GM19043 (cell line): ENCODE measurements around the gene PHF23.

ENCODE experiments used
- ATAC-seq: cut with Tn5 transposase; IDR thresholded peaks from one replicate; pipeline ENCODE4 v1.9.1; 2021; ENCODE audit warnings: low read depth; ENCODE audit not compliant: unreplicated experiment

PHF23 gene

DNA sequence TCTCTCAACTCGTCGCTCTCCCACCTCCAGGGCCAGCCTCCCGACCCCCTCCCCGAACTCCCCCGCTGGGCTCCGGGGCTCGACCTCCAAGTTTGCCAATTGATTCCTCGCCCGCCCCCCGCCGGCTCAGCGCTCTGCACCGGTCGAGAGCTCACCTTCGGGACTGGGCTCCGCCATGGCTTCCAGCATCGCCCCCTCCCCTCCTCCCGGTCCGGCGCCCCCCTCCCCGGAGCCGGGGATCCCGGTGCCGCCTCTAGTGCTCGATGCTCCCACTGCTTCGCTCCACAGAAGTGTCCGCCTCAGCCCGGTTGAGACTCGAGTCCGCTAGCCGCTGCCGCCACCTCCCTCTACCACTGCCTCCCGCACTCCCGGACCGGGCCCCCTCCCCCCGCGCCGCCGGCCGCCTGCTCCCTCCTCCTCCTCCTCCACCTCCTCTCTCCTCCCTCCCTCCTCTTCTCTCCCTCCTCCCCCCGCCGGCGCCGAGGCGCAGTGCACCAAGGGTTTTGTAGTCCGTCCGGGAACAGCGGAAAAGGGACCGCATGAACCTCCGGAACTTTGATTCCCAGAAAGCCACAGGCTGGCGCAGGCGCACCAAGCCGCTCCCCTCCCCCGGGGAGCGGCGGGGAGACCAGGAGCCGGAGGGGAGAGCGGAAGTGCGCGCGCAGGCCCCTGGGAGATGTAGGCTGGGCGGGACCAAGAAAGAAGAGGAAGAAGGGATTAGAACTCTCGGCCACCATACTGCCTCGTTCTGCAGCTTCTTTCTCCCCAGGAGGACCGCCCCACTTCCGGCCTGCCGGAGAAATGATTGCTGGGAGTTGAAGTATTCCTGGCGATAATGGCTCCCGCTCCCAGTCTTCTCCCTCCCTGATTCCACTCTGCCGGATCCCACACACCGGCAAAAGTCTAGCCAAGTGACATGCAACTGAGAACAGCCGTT is at the start of gene PHF23:
Gene PHF23, minus strand, starts transcription at position 367 of the 937 bp plus-strand sequence. Its CDS starts 178 bp downstream, at position 189.
- ATAC-seq, result peak; percentile 43

DNA sequence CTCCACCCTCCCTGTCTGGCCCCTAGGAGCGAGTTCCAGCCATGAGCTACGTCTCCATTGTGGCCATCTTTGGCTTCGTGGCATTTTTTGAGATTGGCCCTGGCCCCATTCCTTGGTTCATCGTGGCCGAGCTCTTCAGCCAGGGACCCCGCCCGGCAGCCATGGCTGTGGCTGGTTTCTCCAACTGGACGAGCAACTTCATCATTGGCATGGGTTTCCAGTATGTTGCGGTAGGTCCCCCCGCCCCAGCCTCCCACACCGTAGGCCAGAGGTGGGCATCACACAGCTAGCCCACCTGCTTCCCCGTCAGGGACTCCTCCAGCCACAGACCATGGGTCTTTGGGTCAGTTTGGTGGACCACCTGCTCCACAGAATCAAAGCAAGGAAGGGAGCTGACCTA is 46.4 kb upstream of the PHF23 start:
- ATAC-seq, result no peak

DNA sequence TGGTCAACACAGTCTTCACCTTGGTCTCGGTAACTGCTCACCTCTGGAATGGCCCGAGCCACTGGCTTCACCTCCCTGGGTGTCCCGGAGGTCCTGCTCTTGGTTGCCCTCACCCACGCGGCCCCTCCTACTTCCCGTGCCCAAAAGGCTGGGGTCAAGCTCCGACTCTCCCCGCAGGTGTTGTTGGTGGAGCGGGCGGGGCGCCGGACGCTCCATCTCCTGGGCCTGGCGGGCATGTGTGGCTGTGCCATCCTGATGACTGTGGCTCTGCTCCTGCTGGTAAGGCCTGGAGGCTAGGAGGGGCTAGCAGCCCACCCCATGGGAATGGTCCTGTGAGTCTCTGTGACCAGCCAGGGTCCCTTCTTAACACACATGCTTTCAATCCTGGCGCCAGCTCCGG is 45.7 kb upstream of the PHF23 start:
- ATAC-seq, result no peak

DNA sequence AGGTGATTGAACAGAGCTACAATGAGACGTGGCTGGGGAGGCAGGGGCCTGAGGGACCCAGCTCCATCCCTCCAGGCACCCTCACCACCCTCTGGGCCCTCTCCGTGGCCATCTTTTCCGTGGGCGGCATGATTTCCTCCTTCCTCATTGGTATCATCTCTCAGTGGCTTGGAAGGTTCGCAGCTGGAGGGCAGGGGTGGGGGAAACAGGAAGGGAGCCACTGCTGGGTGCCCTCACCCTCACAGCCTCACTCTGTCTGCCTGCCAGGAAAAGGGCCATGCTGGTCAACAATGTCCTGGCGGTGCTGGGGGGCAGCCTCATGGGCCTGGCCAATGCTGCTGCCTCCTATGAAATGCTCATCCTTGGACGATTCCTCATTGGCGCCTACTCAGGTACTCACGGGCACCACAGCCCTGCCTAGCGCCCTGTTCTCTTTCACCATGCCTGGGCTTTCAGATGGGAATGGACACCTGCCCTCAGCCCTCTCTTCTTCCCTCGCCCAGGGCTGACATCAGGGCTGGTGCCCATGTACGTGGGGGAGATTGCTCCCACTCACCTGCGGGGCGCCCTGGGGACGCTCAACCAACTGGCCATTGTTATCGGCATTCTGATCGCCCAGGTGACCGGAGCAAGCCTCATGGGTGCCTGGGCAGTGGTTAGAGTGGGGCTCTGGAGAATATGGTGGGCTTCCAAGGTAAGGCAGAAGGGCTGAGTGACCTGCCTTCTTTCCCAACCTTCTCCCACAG is 44.4 kb upstream of the PHF23 start:
- no peak for ATAC-seq

DNA sequence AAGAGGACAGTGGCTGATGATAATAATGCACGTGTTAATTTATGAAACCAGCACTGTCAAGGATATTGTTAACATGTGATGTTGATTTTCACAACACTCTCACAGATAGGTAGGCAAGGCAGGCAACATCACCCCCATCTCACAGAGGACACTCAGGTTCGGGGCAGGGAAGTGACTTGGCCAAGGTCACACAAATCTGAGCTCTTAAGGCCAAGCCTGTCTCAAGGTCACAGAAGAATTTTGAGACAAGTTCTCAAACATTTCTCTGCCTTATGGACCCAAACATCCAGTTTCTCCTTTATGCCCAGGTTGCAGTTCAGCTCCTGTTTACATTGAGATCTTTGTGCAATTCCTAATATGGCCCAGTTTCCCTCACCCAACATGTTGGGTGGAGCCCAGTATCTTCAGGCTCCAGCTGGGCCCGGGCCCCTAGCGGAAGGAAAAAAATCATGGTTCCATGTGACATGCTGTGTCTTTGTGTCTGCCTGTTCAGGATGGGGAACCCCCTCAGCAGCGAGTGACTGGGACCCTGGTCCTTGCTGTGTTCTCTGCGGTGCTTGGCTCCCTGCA is 43.6 kb upstream of the PHF23 start:
- ATAC-seq, result no peak

DNA sequence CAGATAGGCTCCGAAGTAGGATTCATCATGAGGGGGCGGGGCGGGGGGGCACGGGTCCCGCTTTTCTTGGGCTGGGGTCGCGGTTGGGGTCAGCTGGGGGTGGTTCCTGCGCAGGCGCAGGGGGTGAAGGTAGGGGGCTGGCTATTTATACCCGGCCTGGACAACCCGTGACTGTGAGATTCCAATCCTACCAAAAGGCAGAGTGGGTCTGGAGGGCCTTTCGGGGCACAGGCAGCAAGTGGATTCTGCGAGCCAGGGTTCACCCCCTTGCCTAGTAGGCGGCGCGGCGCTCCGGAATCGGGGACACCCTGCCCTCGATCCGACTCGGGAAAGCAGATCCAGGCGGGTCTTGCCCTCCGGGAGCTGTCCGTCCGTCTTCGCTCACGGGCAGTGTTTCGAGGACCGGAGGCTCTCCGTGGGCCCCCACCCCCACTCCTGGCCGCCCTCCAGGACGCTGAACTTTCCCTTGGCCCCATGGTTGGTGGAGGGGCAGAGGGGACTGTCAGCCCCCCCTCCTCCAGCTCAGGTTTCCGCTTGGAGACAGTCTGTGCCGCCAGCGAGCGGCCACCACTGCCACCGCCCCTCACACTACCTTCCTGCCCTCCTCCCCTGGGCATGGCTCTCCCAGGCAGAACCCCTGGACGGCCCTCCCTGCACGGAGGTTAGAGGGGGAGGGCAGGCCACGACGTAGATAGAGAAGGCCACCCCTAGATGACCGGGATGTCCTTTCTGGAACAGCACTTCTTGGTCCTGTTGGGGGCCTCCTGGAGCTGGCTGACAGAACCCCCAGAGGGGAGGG is 42.9 kb upstream of the PHF23 start:
- no peak for ATAC-seq

DNA sequence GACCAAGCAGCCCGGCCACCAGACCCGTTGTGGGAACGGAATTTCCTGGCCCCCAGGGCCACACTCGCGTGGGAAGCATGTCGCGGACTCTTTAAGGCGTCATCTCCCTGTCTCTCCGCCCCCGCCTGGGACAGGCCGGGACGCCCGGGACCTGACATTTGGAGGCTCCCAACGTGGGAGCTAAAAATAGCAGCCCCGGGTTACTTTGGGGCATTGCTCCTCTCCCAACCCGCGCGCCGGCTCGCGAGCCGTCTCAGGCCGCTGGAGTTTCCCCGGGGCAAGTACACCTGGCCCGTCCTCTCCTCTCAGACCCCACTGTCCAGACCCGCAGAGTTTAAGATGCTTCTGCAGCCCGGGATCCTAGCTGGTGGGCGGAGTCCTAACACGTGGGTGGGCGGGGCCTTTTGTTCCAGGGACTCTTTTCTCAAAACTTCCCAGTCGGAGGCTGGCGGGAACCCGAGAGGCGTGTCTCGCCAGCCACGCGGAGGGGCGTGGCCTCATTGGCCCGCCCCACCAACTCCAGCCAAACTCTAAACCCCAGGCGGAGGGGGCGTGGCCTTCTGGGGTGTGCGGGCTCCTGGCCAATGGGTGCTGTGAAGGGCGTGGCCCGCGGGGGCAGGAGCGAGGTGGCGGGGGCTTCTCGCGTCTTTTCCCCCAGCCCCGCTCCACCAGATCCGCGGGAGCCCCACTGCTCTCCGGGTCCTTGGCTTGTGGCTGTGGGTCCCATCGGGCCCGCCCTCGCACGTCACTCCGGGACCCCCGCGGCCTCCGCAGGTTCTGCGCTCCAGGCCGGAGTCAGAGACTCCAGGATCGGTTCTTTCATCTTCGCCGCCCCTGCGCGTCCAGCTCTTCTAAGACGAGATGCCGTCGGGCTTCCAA is 42.1 kb upstream of the PHF23 start, which contains the start of gene SLC2A4:
Gene SLC2A4, plus strand, starts transcription at position 645 of the 879 bp plus-strand sequence. Its CDS starts 217 bp downstream, at position 862.
- ATAC-seq, result no peak

DNA sequence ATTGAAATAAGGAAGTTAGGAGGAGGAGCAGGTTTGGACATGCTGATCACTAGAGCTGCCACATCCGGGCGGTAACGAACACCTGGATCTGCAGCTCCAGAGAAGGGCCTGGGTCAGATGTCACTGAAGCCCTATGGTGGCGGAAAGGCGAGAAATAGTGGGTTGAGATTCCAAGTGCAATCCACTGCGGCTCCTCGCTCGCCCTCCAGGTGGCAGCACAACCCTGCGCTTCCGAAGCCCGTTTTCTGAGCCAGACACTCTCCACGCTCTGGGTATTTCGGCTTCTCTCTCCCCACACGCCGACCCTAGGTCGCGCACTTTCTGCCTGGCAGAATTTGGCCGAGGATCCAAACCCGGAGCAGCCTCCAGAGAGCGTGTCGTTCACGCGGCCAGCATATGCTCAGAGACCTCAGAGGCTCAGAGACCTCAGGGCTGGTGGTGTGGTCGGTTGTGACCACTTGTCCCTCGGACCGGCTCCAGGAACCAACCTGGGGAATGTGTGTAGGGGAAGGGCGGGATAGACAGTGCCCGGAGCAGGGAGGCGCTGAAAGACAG is 41.3 kb upstream of the PHF23 start:
- ATAC-seq, result no peak

DNA sequence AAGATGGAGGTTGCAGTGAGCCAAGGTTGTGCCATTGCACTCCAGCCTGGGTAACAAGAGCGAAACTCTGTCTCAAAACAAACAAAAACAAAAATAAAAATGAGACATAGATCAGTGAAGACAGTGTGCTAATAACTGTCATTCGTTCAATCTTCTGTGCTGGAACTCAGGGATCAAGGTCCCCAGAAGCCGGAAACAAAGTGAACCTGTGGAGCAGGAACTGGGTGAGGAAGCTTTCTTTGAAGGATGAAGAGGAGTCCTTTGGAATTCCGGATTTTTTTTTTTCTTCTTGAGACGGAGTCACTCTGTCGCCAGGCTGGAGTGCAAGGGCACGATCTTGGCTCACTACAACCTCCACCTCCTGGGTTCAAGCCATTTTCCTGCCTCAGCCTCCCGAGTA is 40.2 kb upstream of the PHF23 start:
- no peak for ATAC-seq

DNA sequence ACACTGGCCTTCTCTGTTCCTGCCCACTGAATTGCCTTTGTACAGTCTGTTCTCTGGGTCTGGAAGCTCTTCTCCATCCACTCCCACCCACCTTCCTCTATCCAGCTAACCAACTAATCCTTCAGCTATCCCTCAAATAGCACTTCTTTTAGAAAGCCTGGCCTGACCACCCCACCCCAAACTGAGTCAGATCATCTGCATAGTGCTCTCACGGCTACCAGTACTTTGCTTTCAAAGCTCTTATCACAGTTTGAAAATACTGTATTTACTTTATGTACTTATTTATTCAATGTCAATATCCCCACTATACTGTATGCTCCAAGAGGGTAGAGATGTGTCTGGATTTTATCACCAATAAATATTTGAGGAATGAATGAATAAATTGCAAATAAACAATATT is 27.5 kb upstream of the PHF23 start:
- ATAC-seq, result no peak

DNA sequence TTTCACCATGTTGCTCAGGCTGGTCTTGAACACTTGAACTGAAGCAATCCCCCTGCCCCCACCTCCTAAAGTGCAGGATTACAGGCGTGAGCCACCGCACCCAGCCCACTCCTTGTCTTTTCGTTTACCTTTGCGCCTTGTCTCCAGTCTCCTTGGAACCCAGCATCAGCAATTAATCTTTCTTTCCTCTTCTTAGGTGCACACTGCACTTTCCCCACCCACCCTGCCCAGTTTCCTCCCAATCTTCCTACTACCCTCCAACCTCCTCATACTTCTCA is 24.5 kb upstream of the PHF23 start:
- no peak for ATAC-seq

DNA sequence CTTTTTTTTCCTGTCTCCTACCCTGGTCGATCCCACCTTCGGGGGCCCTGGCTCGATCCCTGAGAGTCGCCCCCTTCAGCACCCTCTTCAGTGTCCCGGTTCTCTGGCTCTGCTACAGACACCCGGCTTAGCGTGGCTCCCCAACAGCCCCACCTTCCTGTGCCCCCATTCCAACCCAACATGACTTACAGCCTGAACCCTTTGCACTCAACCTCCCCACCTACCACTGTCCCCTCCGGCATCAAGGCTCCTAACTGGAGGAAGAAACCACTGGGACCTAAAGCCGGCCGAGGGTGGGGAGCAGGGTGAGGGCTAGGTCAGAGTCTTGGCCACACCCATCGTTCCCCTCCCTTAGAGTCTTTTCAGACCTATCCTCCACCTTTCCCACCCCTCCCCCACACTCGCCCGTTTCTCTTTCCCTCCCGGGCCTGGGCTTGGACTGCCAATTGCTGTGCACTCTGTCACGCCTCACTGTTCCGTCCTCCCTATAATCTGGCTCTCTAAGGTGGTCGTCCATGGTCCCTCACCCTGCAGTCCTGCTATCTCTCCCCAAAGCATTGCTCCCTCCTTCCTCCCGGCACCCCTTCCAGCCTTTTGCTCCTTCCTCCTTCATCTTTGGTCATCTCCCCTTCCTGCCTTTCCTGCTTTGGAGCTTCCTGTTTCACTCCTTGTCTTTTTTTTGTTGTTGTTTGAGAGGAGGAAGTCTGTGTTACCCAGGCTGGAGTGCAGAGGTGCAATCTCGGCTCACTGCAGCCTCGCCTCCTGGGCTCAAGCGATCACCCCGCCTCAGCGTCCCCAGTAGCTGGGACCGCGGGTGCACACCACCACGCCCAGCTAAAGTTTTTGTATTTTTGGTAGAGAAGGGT is 23.9 kb upstream of the PHF23 start:
- no peak for ATAC-seq

DNA sequence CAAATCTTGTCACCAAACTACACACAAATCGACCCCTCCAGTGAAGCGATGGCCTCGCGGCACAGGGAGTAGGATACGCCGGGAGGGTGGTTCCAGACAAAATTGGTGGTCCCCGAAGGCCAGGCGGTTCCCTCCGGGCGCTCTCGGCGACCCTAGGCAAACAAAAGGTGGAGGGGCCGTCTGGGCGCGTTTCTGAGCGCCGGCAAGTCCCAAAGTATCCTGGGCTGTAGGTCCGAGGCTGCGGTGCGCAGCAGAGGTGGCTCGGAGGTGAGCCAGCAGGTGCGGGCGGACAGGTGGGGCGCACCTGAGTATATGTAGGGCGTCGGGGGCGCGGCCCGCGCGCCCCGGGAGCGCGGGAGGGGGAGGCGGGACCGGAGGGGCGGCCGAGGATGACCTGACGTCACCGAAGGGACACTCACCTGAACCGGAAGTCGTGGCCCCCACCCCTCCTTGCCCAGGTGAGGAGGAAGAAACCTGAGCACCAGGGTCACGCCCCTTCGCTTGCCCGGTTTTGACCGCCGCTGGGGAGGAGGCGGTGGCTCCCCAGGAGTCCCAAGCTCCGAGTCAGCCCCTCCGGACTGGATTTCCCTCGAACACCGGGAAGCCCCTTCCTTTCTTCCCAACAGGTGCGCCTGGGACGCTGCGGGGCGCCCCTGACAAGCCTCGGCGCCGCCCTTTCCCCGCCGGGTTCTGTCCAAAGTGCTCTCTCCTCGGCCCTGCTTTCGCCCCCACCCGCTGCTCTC is 23.1 kb upstream of the PHF23 start, which contains the start of gene CLDN7:
Gene CLDN7, minus strand, starts transcription at position 287 of the 743 bp plus-strand sequence. CDS start 435 bp downstream, outside the sequence.
- ATAC-seq, result no peak

DNA sequence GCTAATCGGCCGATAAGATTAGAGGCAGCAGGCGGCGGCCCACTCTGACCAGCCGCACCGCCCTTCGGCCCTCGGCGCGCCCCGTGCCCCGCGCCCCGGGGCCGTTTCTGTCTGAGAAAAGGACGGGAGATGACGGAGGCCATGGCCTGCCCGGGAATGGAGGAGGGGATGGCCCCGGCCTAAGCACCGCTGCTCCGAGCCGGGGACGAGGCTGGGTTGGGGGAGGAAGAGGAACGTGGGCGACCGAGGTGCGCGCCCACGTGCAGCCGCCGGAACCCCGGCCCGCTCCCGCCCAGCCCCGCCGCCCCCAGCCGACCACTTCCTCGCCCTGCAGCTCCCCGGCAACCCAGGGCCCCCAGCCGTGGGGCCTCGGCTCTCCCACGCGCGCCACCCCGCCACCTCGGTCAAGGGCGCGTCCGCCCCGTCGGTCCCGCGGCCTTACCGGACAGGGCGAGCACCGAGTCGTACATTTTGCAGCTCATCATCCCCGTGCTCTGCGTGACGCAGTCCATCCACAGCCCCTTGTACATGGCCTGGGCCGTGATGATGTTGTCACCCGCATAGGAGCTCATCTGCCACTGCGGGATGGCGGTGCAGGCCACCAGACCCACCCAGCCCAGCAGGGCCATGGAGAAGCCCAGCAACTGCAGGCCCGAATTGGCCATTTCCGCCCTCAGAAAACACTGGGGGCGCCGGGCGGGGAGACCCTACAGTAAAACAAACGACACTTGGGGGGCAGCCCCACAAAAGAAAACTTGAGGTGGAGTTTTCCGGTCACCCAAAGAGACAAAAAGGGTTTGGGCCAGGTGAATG is 22.3 kb upstream of the PHF23 start:
- ATAC-seq, result no peak

DNA sequence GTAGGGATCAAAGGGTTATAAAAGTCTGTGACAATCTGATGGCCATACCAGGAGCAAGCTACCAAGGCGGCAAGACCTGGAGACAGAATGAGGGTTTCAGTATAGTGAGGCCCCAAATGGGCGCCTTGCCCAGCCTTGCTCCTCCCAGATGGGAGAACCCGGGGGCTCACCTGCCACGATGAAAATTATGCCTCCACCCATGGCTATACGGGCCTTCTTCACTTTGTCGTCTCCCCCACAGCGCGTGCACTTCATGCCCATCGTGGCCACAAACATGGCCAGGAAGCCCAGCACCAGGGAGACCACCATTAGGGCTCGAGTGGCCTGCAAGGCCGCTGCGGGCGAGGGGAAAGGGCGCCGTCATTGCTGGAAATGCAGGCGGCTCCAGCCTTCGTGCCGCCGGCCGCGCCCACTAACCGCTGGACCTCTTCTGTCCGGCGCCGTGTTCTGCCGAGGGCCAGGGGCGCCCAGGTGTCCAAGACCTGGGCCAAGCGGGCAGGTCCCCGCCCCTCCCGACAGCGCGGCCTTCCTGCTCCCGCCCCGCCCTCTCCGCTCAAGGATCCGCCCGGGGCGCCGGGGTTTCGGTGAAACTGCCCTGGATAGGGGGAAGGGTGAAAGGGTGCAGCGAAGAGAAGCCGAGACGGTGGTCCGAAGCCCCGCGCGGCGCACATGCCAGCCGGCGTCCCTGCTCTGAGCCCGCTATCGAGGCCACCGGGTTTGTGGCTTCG is 21.6 kb upstream of the PHF23 start:
- ATAC-seq, result no peak

DNA sequence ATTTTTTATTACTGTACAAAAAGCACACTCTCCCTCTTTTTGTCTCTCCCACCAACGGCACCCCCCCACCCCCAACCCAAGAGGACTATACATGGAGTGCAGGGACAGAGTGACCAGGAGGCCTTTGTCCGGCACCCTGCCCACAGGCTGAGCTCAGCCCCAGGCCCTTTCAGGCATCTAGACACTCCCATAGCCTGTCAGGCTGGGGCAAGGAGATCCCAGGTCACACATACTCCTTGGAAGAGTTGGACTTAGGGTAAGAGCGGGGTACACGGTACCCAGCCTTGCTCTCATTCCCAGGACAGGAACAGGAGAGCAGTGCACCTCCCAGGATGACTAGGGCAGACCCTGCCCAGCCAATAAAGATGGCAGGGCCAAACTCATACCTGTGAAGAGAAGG is 20.9 kb upstream of the PHF23 start:
- no peak for ATAC-seq
